Measurements from ENCODE around the gene HINT1. TPM values are rescaled to one million over a fixed set of nuclear protein-coding genes. Genes with fewer than 3 reads are reported as not detected.

Gene HINT1
- total and polyA plus RNA-seq, 7 donors = 135 to 852 (median 261) TPM

- intact Hi-C loops (cut with DNase I) = no loop called here
- no peak for TF ChIP-seq POLR2AphosphoS5 (IDR thresholded peaks at IDR 0.05)
- no peak for TF ChIP-seq EP300 (IDR thresholded peaks at IDR 0.05)
- no peak for TF ChIP-seq CTCF (IDR thresholded peaks at IDR 0.05)
- no peak for TF ChIP-seq POLR2A (IDR thresholded peaks at IDR 0.05)
- H3K27ac ChIP-seq = no peak overlapping the region
- no peaks in the 10 kb centered on the region for H3K36me3 ChIP-seq
- H3K9me3 ChIP-seq = no peaks in the 10 kb centered on the region
- H3K4me1 ChIP-seq = no peaks in the 10 kb centered on the region
- no peak for DNase-seq
- H3K27me3 ChIP-seq = no peaks in the 10 kb centered on the region
- no peak overlapping the region for H3K4me3 ChIP-seq
These were observed 45.1 kb upstream of the HINT1 start for GRCh38 chr5:131210151-131210510.

- H3K27ac ChIP-seq = no peak overlapping the region
- no peak for DNase-seq
- TF ChIP-seq CTCF (IDR thresholded peaks at IDR 0.05) = no peak
- TF ChIP-seq POLR2A (IDR thresholded peaks at IDR 0.05) = no peak
- no peak for TF ChIP-seq POLR2AphosphoS5 (IDR thresholded peaks at IDR 0.05)
- no peak for TF ChIP-seq EP300 (IDR thresholded peaks at IDR 0.05)
- intact Hi-C loops (cut with DNase I) = no loop called here
- no peaks in the 10 kb centered on the region for H3K4me1 ChIP-seq
- WGBS, 2 donors = 19 to 24% methylated on average over 6 of the region's 6 CpGs
- H3K36me3 ChIP-seq = no peaks in the 10 kb centered on the region
- no peaks in the 10 kb centered on the region for H3K9me3 ChIP-seq
- no peaks in the 10 kb centered on the region for H3K27me3 ChIP-seq
- no peak overlapping the region for H3K4me3 ChIP-seq
These were observed 44.6 kb upstream of the HINT1 start for GRCh38 chr5:131209506-131210150.

GRCh38 chr5:131209175-131209505 lies 44.1 kb upstream of the HINT1 start:
- Histone ChIP-seq H3K4me1 (no peaks in the 10 kb centered on the region), H3K27ac (no peak overlapping the region), H3K36me3 (no peaks in the 10 kb centered on the region), H3K9me3 (no peaks in the 10 kb centered on the region), H3K27me3 (no peaks in the 10 kb centered on the region), H3K4me3 (no peak overlapping the region)
- TF ChIP-seq CTCF (IDR thresholded peaks at IDR 0.05) (no peak), EP300 (IDR thresholded peaks at IDR 0.05) (no peak), POLR2A (IDR thresholded peaks at IDR 0.05) (no peak), POLR2AphosphoS5 (IDR thresholded peaks at IDR 0.05) (no peak)
- DNase-seq = no peak
- intact Hi-C loops (cut with DNase I) = no loop called here
- 47 to 70% methylated on average over 1 of the region's 1 CpG for WGBS, 2 donors

GRCh38 chr5:131206772-131207171 lies 41.7 kb upstream of the HINT1 start:
- no peak overlapping the region for H3K4me3 ChIP-seq
- H3K4me1 ChIP-seq = no peaks in the 10 kb centered on the region
- intact Hi-C loops (cut with DNase I) = no loop called here
- no peak overlapping the region for H3K27ac ChIP-seq
- no peaks in the 10 kb centered on the region for H3K9me3 ChIP-seq
- H3K27me3 ChIP-seq = no peaks in the 10 kb centered on the region
- TF ChIP-seq POLR2AphosphoS5 (IDR thresholded peaks at IDR 0.05) (no peak), CTCF (IDR thresholded peaks at IDR 0.05) (no peak), EP300 (IDR thresholded peaks at IDR 0.05) (no peak), POLR2A (IDR thresholded peaks at IDR 0.05) (no peak)
- no peak for DNase-seq
- 12 to 58% methylated on average over 1 of the region's 1 CpG for WGBS, 2 donors
- H3K36me3 ChIP-seq = no peaks in the 10 kb centered on the region

- H3K4me3 ChIP-seq = no peak overlapping the region
- no peaks in the 10 kb centered on the region for H3K27me3 ChIP-seq
- no peak overlapping the region for H3K27ac ChIP-seq
- no peak for TF ChIP-seq EP300 (IDR thresholded peaks at IDR 0.05)
- TF ChIP-seq POLR2A (IDR thresholded peaks at IDR 0.05) = no peak
- no peak for TF ChIP-seq POLR2AphosphoS5 (IDR thresholded peaks at IDR 0.05)
- no peak for TF ChIP-seq CTCF (IDR thresholded peaks at IDR 0.05)
- intact Hi-C loops (cut with DNase I) = no loop called here
- no peak for DNase-seq
- no peaks in the 10 kb centered on the region for H3K9me3 ChIP-seq
- no peaks in the 10 kb centered on the region for H3K4me1 ChIP-seq
- WGBS, 2 donors = 52 to 93% methylated on average over 2 of the region's 2 CpGs
- H3K36me3 ChIP-seq = no peaks in the 10 kb centered on the region
These were observed 41.0 kb upstream of the HINT1 start for GRCh38 chr5:131206061-131206460.
